HG03060 (cell line): Measurements from ENCODE around the gene ORMDL2.
"Not testable (repeated sequence)": the region's sequence is repeated elsewhere in the genome, so short reads cannot be mapped to it uniquely, and the experiment has no call there.

Experiments
- ATAC-seq: cut with Tn5 transposase; IDR thresholded peaks from one replicate; pipeline ENCODE4 v1.9.1; 2021; ENCODE audit warnings: low read depth, moderate number of reproducible peaks; ENCODE audit not compliant: unreplicated experiment

Gene ORMDL2

DNA sequence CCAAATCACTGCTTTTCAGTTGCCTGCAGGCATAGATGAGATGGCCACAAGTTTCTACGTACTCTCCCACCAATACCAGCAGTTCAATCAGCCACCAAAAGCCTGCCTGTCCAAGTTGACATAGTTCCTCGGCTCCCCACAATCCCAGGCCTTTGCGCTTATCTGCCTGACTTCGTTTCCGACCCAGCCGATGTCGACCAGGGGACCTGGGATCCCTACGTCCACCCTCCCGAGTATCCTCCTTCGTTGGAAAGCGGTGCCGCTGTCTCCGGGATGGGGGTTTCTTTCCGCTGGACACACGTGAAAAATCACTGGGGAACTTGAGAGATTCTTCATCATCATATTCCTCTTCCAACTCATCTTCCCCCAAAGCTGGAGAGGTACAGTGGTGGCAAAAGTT lies 10.0 kb downstream of the ORMDL2 start:
- ATAC-seq, result no peak

DNA sequence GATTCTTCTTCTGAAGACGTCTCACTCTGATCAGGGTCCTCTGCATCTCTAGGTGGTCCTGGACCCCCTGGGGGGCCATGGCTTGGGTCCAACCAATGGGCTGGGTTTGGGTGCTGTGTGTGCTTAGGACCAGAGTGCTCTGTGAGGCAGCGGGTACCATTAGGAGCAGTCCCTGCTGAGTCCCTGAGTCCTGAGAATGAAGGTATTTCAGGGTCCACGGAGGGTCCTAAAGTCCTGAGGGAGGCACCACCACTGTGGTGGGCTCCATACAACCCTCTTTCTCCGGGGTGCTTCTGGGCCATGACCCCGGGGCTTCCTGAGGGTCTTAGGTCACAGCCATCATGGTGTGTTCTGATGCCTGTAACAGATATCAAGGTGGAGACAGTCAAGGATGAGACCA lies 10.5 kb downstream of the ORMDL2 start:
- no peak for ATAC-seq

DNA sequence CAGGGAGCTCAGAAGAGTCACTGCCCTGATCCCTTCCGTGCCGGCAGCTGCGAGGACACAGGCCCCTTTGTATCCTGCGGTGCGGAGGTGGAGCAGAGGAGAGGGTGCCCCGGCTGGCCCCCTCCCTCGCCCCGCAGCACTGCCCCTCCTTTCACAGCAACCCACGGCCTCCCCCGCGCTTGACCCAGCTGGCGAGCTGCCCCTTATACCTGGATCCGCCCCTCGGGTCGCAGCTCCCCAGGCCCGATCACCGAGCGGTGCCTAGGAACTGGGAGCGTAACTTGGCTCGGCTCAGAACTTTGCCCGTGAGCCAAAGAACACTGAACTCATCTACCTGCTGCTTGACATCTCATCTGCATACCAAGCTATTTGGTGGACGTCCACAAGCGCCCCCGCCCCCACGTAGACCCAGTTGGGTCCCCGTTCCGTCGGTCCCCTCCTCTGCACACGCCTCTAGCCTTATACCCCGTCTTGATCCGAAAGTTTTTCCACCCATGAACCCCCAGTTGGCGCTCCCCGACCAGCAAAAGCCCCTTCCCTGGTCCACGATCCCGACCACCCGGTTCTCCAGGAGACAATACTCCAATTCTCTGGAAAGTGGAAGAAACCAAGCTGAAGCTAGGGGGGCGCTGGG lies 12.2 kb downstream of the ORMDL2 start:
- ATAC-seq, result no peak

DNA sequence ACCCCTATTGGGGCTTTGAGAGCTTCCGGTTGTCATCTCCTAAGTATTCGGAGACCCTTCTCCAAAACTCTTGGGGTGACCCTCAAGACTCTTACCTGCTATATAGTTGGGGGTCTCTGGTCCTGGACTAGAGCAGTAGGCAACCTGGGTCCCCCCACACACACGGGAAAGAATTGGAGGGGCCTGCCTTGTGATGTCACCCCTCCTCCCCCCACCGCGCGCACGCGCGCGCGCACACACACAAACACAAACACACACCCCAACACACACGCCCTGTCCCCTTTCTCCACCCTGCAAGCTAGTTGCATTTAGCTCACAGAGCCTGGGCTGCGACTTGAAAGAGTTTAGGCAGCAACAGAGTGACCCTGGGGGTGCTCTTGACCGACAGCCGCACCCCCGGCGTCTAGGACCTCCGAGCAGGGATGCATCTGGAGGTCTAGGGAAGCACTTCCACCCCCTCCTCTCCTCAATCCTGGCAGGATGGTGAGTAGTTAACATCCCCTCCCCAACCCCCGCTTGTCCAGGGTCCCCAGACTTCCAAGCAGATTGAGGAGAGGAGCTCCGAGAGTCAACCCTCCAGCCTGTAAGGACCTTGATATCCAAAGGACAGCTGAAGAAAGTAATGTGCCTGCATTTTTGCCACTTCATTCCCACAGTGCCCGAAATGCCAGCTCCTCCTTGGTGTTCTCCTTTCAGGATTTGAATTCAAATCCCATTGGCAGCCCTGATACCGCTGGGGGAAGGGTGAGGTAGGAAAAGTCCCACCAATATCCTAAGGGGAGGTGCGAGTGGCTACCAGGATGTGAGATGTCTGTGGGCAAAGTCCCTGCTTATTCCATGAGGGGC lies 13.0 kb downstream of the ORMDL2 start:
- no peak for ATAC-seq

DNA sequence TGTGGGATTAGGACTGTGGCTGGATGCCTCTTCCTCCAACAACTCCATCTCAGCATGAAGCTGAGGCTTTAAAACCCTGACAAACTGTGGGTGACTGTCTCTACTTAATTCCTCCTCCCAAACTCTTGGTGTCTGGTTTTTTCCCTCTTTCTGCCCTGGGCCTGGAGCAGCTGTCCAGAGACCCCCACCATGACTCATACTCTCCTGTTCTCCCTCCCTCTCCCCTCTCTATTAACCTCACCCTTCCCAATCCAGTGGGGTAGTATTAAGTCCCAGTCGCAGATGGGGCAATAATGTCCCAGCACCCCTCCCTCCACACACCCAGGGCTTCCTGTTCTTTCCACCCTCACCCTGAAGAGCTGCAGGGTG lies 13.6 kb downstream of the ORMDL2 start:
- no peak for ATAC-seq

DNA sequence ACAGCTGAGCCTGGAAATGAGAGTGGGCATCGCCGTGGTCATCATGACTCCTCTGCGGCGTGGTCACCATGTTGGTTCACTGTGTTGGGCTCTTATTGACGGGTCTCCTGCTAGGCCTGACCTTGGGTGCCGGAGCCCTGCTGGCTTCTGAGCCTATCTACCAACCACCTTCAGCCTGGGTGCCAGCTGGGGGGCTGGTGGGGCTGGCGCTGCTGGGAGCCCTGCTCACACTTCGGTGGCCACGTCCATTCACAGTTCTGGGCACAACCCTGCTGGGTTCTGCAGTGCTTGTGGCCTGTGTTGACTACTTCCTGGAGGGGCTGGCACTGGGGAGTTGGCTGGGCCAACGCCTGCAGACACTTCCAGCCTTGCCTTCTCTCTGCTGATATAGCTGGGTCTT lies 15.2 kb downstream of the ORMDL2 start:
- ATAC-seq, result no peak

DNA sequence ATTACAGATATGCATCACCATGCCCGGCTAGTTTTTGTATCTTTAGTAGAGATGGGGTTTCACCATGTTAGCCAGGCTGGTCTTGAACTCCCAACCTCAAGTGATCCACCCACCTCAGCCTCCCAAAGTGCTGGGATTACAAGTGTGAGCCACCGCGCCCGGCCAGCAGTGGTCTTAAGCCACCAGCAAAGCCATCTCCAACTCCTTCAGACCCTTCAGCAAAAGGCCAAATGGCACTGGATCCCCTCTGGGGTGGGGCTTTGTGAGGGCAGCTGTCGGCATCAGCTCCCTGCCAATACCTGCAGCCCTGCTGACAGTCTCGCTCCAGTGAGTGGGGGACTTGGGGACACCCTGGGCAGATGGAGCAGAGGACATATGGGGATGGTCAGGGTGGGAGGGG lies 16.6 kb downstream of the ORMDL2 start:
- ATAC-seq, result not testable (repeated sequence)

DNA sequence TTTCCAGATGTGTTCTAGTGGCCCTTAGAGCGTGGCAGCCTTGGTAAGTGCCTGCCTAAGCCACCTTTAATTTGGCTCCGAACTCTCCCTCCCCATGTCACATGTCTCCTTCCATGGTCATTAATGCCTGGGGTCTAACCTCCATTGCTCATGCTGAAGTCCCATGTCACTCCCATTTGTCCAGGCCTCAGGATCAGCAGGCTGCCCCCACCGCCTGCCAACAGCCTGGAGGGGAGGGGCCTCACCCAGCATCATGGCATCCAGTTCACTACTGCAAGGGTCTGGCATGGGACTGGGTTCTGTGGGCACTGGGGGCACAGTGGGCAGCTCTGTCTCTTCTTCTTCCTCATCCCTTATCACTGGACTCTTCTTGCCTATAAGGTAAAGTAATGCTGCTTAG lies 20.5 kb downstream of the ORMDL2 start:
- no peak for ATAC-seq

DNA sequence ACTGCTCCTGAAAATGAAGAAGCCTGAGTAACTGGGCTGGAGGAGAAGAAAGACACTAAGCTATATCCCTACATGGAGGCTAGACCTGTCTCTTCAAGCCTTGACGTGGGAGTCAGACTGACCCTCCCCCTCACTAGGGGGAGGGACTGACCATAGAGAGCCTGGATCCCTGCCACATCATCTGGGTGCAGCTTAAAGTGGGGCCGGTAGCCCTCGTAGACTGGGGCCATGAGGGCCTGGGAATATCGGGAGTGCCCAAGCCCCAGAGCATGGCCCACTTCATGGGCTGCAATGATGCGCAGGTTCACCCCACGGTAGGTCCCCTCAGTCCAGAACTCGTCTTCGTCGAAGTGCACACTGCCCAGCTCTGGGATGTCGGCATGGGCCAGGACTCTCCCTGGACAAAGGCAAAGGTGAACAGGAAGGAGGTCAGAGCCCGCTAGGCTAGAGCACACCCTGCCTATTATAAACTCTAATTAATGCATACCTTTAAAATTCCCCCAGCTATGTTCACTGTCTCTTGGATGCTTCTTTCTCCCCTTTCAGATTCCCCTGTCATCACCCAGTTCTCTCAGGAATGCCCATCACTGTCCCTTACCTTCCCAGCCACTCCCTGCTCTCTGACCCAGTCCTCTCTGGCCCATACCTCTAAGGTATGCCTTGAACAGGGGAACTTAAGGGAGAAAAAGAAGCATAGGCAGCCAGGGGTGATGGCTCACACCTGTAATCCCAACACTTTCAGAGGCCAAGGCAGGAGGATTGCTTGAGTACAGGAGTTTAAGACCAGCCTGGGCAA lies 21.7 kb downstream of the ORMDL2 start:
- no peak for ATAC-seq

DNA sequence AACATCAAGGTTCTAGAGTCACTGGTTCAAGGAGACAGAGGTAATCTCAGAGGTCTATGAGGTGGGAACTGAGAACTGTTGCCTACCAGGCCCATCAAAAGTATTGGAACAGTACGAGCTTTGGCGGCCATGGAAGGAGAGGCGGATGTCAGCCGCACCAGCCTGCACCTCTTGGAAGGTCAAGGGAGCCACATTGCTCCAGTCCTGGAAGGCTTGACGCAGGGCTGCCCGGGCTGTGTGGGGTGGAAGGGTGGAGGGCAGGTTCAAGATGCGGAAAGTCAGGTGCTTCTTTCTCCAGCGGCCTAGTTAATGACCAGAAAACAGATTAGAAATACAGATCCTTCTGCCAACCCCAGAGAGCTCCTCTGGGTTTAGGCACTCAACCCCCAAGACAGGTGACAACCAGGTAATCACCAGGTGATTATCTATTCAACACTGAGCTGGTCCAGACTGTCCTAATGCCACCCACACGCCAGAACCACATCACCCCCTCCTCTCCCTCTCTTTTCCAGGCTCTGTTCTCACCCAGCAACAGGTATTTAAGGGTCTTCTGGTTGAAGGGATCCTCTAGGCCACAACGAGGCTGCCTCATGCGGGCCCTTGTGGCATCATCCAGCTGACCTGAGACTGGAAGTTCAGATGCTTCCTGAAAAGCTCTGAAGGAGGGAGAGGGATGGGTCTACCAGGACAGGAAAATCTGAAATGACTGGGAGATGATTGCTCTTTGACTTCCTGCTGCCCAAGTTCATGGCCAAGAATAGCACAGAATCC lies 22.9 kb downstream of the ORMDL2 start:
- no peak for ATAC-seq

DNA sequence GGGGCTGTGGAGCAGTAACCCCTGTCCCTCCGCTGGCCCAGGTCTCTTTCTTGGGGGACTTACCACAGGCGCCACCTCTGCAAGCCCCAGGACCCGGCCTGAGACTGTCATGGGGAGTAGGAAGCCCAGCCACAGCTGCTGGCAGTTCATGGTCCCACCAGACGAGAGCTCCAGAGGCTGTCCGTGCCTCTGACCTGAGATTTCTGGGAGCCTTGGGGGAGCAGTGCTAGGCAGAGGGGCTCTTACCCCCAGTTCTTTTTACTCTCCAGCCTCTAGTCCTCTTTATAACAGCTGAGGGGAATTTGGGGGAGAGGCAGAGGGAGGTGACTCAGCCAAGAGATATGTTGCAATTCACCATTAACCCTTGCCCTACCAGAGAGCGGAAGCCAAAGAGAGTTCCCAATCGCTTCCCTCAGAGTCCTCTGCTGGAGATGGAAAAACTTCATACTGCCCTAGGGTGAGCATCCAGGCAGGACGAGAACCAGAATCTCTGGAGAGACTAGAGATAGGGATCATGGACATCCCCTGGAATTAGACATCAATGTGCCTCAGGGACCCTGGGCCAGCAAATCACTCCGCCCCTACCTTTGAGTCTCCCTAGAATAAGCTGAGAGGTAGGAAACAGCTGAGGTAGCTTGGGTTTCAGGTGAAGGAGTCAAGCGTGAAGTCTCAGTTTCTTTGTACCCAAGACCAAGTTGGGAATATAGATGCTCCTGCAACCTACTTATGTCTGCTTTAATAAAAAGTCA lies 25.0 kb downstream of the ORMDL2 start, which contains the start of gene MMP19:
Gene MMP19, minus strand, starts transcription at position 256 of the 749 bp plus-strand sequence. Its CDS starts 106 bp downstream, at position 150.
- no peak for ATAC-seq

DNA sequence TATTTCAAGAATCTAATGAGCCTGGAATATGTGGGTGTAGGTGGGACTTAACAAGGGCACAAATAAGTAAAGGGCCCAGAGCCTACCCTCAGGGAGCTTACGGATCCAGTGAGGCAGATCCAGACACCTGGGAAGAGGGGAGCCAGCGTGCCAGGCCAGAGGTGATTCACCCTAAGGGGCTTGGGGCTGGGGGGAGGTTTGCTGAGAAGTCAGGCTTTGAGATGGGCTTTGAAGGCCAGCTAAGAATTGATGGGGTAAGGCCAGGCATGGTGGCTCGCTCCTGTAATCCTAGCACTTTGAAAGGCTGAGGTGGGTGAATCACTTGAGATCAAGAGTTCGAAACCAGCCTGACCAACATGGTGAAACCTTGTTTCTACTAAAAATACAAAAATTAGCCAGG lies 25.6 kb downstream of the ORMDL2 start:
- no peak for ATAC-seq

DNA sequence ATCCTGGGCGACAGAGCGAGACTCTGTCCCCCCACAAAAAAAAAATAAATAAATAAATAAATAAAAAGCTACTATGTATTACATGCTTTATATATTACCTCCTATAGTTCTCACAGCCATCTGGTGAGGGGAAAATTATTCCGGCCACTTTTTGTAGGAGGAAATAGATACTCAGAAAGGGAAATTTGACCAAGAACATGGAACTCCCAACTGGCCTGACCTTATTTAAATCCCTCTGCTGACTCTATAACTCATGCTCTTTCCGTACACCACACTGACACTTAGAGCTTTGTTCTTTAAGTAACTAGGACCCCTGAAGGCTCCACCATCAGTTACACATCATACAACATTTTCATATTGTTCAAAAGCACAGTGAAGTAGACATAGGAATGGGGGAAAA lies 27.1 kb downstream of the ORMDL2 start:
- ATAC-seq, result no peak

DNA sequence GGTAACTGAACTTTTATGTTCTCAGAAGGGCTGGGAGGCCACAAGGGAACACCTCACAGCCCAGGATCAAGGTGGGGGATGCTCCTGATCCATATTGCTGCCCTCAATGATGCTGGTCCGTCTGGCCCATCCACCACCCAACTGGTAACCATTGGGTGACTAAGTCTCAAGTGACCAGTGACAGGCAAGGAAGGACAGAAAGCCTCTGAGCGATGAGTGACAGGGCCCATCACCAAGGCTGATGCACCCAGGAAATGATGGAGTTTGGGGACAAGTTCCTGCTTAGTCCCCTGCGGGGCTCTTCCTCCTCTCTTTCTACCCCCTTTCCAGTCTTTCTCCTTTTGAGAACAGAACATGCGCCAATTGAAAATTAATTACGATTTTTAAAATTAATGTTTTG lies 27.5 kb downstream of the ORMDL2 start:
- no peak for ATAC-seq

DNA sequence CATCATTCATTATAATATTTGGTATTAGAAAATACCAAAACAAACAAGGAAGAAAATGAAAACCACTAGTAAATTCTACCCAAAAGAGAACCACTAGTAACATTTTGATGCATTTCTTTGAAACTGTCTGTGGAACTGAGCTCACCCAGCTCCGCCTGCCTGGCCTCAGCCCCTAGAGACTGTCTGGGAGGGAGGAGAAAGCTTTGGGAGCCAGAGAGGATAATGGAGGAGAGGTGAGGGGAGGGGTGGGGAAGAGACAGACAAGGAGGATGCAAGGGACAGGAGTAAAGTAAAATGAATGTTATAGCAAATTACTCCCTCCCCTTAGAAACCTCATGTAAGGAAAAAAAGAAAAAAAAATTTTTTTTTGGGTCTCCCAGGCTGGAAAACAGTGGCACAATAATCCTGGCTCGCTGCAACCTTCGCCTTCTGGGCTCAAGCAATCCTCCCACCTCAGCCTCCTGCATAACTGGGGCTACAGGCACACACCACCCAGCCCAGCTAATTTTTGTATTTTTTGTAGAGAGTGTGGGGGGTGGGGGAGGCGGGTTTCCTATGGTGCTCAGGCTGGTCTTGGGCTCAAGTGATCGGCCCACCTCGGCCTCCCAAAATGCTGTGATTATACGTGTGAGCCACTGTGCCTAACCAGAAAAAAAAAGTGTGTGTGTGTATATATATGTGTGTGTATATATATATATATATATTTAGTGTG lies 28.1 kb downstream of the ORMDL2 start:
- no peak for ATAC-seq

DNA sequence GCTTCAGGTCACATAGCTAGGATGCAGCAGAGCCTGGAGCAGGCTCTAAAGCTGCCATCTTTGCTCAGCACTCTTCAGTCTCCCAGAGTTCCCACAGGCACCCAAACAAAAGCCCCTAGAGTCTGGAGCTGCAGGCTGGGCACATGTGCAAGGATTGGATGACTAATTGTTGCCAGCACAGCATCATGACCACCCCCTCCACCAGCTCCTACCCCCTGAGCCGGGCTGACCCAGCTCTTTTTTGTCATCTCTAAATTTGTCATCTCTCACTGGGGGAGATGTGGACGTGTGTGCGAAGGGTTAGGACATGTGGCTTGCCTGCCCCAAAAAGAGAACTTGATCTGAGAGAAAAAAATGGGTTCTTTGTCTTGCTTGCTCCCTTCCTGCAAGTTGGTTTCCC lies 29.2 kb downstream of the ORMDL2 start:
- no peak for ATAC-seq

DNA sequence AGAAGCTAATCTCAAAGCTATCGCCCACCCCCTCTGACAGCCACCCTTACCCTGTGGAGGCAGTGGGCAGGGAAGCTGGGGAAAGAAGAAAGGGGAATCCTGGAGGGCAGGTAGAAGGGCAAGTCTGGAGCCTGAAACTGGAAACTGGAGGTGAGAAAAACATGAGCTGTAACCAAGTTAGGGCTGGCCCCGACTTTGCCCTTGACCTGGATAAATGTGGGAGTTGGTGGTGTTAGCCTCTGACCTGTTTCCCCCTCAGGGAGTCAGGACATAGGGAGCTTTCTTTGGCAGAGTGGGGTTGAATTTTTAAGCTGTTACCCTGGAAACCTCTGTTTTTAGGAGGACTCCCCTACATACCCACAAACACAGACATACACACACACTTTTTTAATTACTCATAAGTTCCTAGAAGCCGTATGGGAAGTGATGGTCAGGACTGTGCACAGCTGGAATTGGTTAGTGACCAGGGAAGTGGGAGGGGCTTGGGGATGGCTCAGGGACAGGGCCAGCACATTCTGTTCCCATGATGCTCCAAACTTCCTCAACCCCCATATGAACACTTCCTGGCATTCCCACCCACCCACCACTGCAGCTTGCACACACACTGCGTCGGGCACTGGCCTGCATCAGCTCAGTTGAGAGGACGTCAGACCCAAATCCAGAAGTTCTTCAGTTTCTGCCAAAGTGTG lies 29.9 kb downstream of the ORMDL2 start:
- ATAC-seq, result no peak

DNA sequence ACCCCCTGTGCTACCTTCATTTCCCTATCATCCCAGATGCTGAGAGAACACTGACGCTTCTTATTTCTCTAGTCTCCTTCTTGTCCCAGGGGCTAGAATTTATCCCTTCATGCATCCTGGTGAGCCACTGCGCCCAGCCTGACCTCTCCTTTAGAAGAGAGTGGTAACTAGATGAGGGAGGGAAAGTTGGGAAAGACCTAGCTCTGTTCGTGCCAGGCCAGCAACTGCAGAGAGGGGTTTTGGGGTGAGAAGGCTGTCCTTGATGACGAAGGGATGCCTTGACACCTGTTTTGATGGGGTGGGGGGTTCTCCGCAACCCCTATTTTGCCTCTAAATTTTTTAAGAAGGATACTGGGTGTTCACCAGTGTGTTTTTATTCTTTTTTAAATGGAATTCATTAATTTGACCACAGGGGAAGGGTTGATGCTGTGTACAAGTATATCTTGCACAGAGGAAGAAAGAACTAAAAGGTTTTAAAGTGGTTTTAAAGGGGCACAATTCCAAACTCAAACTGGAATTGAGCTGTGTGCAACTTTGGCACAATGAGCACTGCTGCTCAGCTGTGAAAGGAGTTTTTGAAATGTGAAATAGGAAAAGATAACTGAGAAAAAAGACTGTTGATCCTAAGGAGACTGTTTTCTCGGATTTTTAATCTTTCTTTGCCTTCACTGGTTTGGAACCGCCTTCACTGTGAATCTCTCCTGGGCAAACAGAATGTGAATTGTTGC lies 31.9 kb downstream of the ORMDL2 start:
- no peak for ATAC-seq
